ENCODE measurements around the gene SRP68.

DNA sequence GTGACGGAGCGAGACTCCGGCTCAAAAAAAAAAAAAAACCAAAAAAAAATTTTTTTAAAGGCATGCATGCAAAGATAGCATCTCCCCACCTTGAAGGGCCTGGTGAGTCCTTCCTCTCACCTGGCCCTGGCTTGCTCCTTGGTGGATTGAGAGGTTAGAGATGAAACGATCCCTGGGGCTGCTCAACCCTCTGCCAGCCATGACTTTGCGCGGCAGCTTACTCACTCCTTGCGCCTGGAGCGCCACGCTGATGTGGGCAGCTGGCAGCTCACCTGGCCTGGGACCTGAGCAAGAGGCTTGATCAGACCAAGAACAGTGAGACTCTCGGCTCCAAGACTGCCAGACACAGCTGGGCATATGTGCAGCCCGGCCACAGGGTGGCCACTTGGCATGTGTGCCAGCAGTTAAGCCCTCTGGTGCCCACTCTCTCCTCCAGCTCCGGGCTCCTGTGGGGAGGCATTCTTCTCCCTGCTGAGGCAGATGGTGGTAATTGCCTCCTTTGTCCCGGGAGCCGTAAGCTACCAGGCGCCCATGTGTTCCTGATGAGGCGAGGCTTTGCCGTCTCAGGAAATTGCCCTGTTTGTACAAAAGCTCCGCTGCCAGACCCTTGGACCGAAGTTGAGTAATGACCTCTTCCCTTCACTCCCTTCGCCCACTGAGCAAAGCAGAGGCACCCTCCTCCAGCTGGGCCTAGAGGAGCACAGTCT is 40.1 kb downstream of the SRP68 start:
- TF ChIP-seq, protein P1, sequence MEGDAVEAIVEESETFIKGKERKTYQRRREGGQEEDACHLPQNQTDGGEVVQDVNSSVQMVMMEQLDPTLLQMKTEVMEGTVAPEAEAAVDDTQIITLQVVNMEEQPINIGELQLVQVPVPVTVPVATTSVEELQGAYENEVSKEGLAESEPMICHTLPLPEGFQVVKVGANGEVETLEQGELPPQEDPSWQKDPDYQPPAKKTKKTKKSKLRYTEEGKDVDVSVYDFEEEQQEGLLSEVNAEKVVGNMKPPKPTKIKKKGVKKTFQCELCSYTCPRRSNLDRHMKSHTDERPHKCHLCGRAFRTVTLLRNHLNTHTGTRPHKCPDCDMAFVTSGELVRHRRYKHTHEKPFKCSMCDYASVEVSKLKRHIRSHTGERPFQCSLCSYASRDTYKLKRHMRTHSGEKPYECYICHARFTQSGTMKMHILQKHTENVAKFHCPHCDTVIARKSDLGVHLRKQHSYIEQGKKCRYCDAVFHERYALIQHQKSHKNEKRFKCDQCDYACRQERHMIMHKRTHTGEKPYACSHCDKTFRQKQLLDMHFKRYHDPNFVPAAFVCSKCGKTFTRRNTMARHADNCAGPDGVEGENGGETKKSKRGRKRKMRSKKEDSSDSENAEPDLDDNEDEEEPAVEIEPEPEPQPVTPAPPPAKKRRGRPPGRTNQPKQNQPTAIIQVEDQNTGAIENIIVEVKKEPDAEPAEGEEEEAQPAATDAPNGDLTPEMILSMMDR (IDR thresholded peaks at IDR 0.05) = no peak
- no peak for TF ChIP-seq EZH2 (IDR thresholded peaks at IDR 0.05)
- TF ChIP-seq EZH2phosphoT487 (IDR thresholded peaks at IDR 0.05) = no peak

Data from neural progenitor cell (in vitro differentiated cells).